HCT116 (cell line): ENCODE results near the gene FAM168A. TPM values are rescaled to one million over a fixed set of nuclear protein-coding genes. Genes with fewer than 3 reads are reported as not detected.

ENCODE experiments used
- ATAC-seq: fragments of 200-7000 bp; cut with Tn5 transposase; 2 replicates; pipeline ENCODE4 v1.9.1; 2020; ENCODE audit warnings: mild to moderate bottlenecking, moderate library complexity
- BruUV-seq: library from RNA; stranded (reverse); fragments of 400-500 nt; replicated peaks from 2 replicates; lab custom pipeline; 2021; lab: Mats Ljungman, UMichigan
- CTCF ChIA-PET: fragments of 300-600 bp; sonication (Branson Sonifier 250); formaldehyde crosslinking; loops from one replicate; lab custom pipeline; 2021; ENCODE audit warnings: antibody characterized with exemption; lab: Charles Lee
- POLR2A ChIA-PET: fragments of 300-600, 350-600 bp; sonication (Branson Sonifier 250); formaldehyde crosslinking; loops from one replicate; lab custom pipeline; 2021; ENCODE audit warnings: antibody characterized with exemption; lab: Charles Lee
- RAD21 ChIA-PET, 2 experiments: fragments of 300-600 bp; sonication (Branson Sonifier 250); formaldehyde crosslinking; loops; one replicate each; lab custom pipeline; 2023; ENCODE audit warnings: low total read pairs in 2 of 2; ENCODE audit not compliant: uncharacterized antibody in 2 of 2, unreplicated experiment in 2 of 2, low non-redundant PET in 1 of 2; lab: Charles Lee
- DNase-seq: peaks from one replicate; pipeline ENCODE4 v3.0.0-alpha.2; 2010; ENCODE audit warnings: low read depth, low spot score
- H2AFZ ChIP-seq: fragments of 200-600 bp; shearing (Covaris generic), sonication (generic); 2 replicates; pipeline ENCODE4 v1.6.1; 2017; ENCODE audit warnings: low read depth, mixed run types, mixed read lengths, antibody characterized with exemption, low read length; ENCODE audit not compliant: poor library complexity, severe bottlenecking
- H3K27ac ChIP-seq: 2 replicates; pipeline ENCODE4 v1.5.1; 2012; ENCODE audit warnings: low read depth, low read length
- H3K27me3 ChIP-seq: fragments of 200-600 bp; sonication (generic); 2 replicates; pipeline ENCODE4 v1.6.1; 2016; ENCODE audit warnings: mixed run types, low read length, mixed read lengths; ENCODE audit not compliant: insufficient read depth
- H3K36me3 ChIP-seq, 2 experiments: fragments of 200-500 bp in 1 of 2; fragments of 200-600 bp in 1 of 2; sonication (Bioruptor generic) in 1 of 2; sonication (generic) in 1 of 2; 2 replicates each; pipeline versions ENCODE4 v1.5.1 to v1.6.1; 2014 to 2016; ENCODE audit warnings: low read length in 2 of 2, inconsistent platforms in 1 of 2, mixed read lengths in 1 of 2, mixed run types in 1 of 2; ENCODE audit not compliant: insufficient read depth in 2 of 2, control insufficient read depth in 1 of 2
- H3K4me1 ChIP-seq, 2 experiments: fragments of 200-600 bp in 1 of 2; sonication (generic) in 1 of 2; 2 replicates each; pipeline versions ENCODE4 v1.5.1 to v1.6.1; 2012 to 2017; ENCODE audit warnings: low read length in 2 of 2, inconsistent platforms in 1 of 2, mild to moderate bottlenecking in 1 of 2, mixed read lengths in 1 of 2, mixed run types in 1 of 2, moderate library complexity in 1 of 2; ENCODE audit not compliant: insufficient read depth in 2 of 2, control insufficient read depth in 1 of 2
- H3K4me2 ChIP-seq: fragments of 200-600 bp; sonication (generic); 2 replicates; pipeline ENCODE4 v1.6.1; 2017; ENCODE audit warnings: mixed run types, low read length, mixed read lengths
- H3K4me3 ChIP-seq, 2 experiments: fragments of 200-600 bp in 1 of 2; sonication (generic) in 1 of 2; replicated peaks in 1 of 2; 2 replicates each; pipeline ENCODE4 v1.5.1; 2011 to 2016; ENCODE audit warnings: low read length in 2 of 2, control low read depth in 1 of 2, low read depth in 1 of 2, mild to moderate bottlenecking in 1 of 2, mixed read lengths in 1 of 2, mixed run types in 1 of 2
- H3K79me2 ChIP-seq: fragments of 200-600 bp; sonication (generic); 2 replicates; pipeline ENCODE4 v1.6.1; 2017; ENCODE audit warnings: mild to moderate bottlenecking, mixed run types, low read length, moderate library complexity, mixed read lengths; ENCODE audit not compliant: insufficient read depth
- H3K9ac ChIP-seq: fragments of 200-600 bp; sonication (generic); 2 replicates; pipeline ENCODE4 v1.6.1; 2016; ENCODE audit warnings: low read length, mixed read lengths
- H3K9me2 ChIP-seq: fragments of 200-600 bp; sonication (generic), shearing (Covaris generic); 2 replicates; pipeline ENCODE4 v1.6.1; 2017; ENCODE audit warnings: mixed run types, mild to moderate bottlenecking, moderate library complexity; ENCODE audit not compliant: insufficient read depth
- H3K9me3 ChIP-seq, 2 experiments: fragments of 200-500 bp in 1 of 2; fragments of 200-600 bp in 1 of 2; sonication (Bioruptor generic) in 1 of 2; sonication (generic) in 1 of 2; 2 replicates each; pipeline ENCODE4 v1.6.1; 2014 to 2017; ENCODE audit warnings: low read length in 2 of 2, mixed read lengths in 2 of 2, inconsistent platforms in 1 of 2, low read depth in 1 of 2, mild to moderate bottlenecking in 1 of 2, mixed run types in 1 of 2, moderate library complexity in 1 of 2; ENCODE audit not compliant: control insufficient read depth in 1 of 2, insufficient read depth in 1 of 2
- H4K20me1 ChIP-seq: fragments of 200-600 bp; sonication (generic), shearing (Covaris generic); 2 replicates; pipeline ENCODE4 v1.6.1; 2017; ENCODE audit warnings: mixed run types, mild to moderate bottlenecking, moderate library complexity; ENCODE audit not compliant: insufficient read depth
- CBX3 ChIP-seq: IDR thresholded peaks from 2 replicates; pipeline ENCODE4 v1.6.1; 2012; ENCODE audit warnings: low read depth
- CTCF ChIP-seq, 3 experiments: fragments of 200-600 bp in 1 of 3; sonication (generic) in 1 of 3; IDR thresholded peaks in 2 of 3; conservative IDR thresholded peaks in 1 of 3; 2 replicates each; pipeline ENCODE4 v1.5.1; 2012 to 2017; ENCODE audit warnings: low read depth in 2 of 3, low read length in 2 of 3, antibody characterized with exemption in 1 of 3, borderline replicate concordance in 1 of 3, control low read depth in 1 of 3, mild to moderate bottlenecking in 1 of 3, mixed read lengths in 1 of 3, mixed run types in 1 of 3, moderate library complexity in 1 of 3; ENCODE audit not compliant: insufficient read depth in 1 of 3
- EZH2phosphoT487 ChIP-seq: fragments of 200-600 bp; IDR thresholded peaks from 2 replicates; pipeline ENCODE4 v1.6.1; 2018; ENCODE audit warnings: antibody characterized with exemption, borderline replicate concordance
- JUND ChIP-seq: IDR thresholded peaks from 2 replicates; pipeline ENCODE4 v1.6.1; 2012
- MAX ChIP-seq: IDR thresholded peaks from 2 replicates; pipeline ENCODE4 v1.6.1; 2012
- POLR2AphosphoS5 ChIP-seq: IDR thresholded peaks from 2 replicates; pipeline ENCODE4 v1.6.1; 2011; ENCODE audit warnings: mild to moderate bottlenecking, low read depth, low read length, moderate library complexity
- TCF7L2 ChIP-seq: IDR thresholded peaks from 2 replicates; pipeline ENCODE4 v1.7.0; 2011; ENCODE audit warnings: borderline replicate concordance, inconsistent platforms; ENCODE audit not compliant: insufficient read depth, insufficient read length; ENCODE audit errors: extremely low read depth
- ZBTB33 ChIP-seq: IDR thresholded peaks from 2 replicates; pipeline ENCODE4 v1.6.1; 2011; ENCODE audit warnings: mild to moderate bottlenecking, low read length, moderate library complexity; ENCODE audit not compliant: insufficient replicate concordance; ENCODE audit errors: extremely low read depth
- intact Hi-C: fragments of 100-400 bp; cut with micrococcal nuclease; formaldehyde crosslinking; loops from 2 replicates; pipeline ENCODE4 v1.10.0; 2022
- total RNA-seq: library from RNA; stranded (reverse); gene quantifications from one replicate; pipeline ENCODE4 v1.2.1, GENCODE V29; 2021; ENCODE audit not compliant: unreplicated experiment

Gene FAM168A
- total RNA-seq, 1 experiment from 2014 or later: 31.5 TPM

- RAD21 ChIA-PET: no interaction called here
- TF ChIP-seq CTCF (IDR thresholded peaks at IDR 0.05 in 2 of 3, conservative IDR thresholded peaks at IDR 0.05 in 1 of 3; ENCODE audit: borderline replicate concordance in 1 of 3, insufficient read depth in 1 of 3, low read depth in 2 of 3, low read length in 2 of 3) (no peak), MAX (no peak), POLR2AphosphoS5 (no peak), CBX3 (no peak)
- TF ChIP-seq, all 23 proteins: peak for 0
- Histone ChIP-seq H4K20me1 (no peaks in the 10 kb centered on the region), H3K36me3 (no peaks in the 10 kb centered on the region), H3K9me3 (no peaks in the 10 kb centered on the region), H3K4me1 (peaks cover 3 to 14% of the 10 kb centered on the region in 2 experiments; a peak in 2 of 4 replicates), H3K9me2 (no peaks in the 10 kb centered on the region), H3K9ac (no peak overlapping the region), H3K27ac (no peak overlapping the region), H3K4me2 (no peak overlapping the region), H3K27me3 (no peaks in the 10 kb centered on the region), H3K4me3 (no peak overlapping the region), H3K79me2 (no peaks in the 10 kb centered on the region), H2AFZ (no peak overlapping the region)
- no peak for ATAC-seq
- intact Hi-C loops: no loop called here
- ChIA-PET CTCF (no interaction called here), POLR2A (no interaction called here)
- no peak for DNase-seq
- BruUV-seq: no TSS peak
Observed at GRCh38 chr11:73645121-73645969, 47.4 kb upstream of the FAM168A start.

GRCh38 chr11:73641668-73642067, 43.8 kb upstream of the FAM168A start:
- intact Hi-C loops: no loop called here
- POLR2A ChIA-PET: no interaction called here
- no peaks in the 10 kb centered on the region for H3K79me2 ChIP-seq

More at GRCh38 chr11:73641668-73642067, 43.8 kb upstream of the FAM168A start:
- DNase-seq: no peak
- no peak overlapping the region for H3K27ac ChIP-seq
- TF ChIP-seq CTCF (IDR thresholded peaks at IDR 0.05 in 2 of 3, conservative IDR thresholded peaks at IDR 0.05 in 1 of 3; ENCODE audit: borderline replicate concordance in 1 of 3, insufficient read depth in 1 of 3, low read depth in 2 of 3, low read length in 2 of 3) (no peak), TCF7L2 (no peak), POLR2AphosphoS5 (no peak), EZH2phosphoT487 (no peak), ZBTB33 (no peak), CBX3 (no peak), JUND (no peak)
- TF ChIP-seq, all 23 proteins: peak for 0
- Histone ChIP-seq H3K4me1 (no peaks in the 10 kb centered on the region), H2AFZ (no peak overlapping the region), H3K36me3 (no peaks in the 10 kb centered on the region), H3K9ac (no peak overlapping the region), H3K4me2 (no peak overlapping the region), H4K20me1 (no peaks in the 10 kb centered on the region), H3K4me3 (no peak overlapping the region), H3K9me3 (no peaks in the 10 kb centered on the region), H3K27me3 (no peaks in the 10 kb centered on the region), H3K9me2 (no peaks in the 10 kb centered on the region)
- no peak for ATAC-seq
- ChIA-PET RAD21 (no interaction called here), CTCF (no interaction called here)
- no TSS peak for BruUV-seq
